GM18508 (cell line): Measurements from ENCODE around the gene ATG16L2.
"Not testable (repeated sequence)": the region's sequence is repeated elsewhere in the genome, so short reads cannot be mapped to it uniquely, and the experiment has no call there.

ENCODE experiments used
- ATAC-seq: cut with Tn5 transposase; IDR thresholded peaks from one replicate; pipeline ENCODE4 v1.9.1; 2021; ENCODE audit warnings: moderate number of reproducible peaks; ENCODE audit not compliant: insufficient read depth, unreplicated experiment

Gene ATG16L2

DNA sequence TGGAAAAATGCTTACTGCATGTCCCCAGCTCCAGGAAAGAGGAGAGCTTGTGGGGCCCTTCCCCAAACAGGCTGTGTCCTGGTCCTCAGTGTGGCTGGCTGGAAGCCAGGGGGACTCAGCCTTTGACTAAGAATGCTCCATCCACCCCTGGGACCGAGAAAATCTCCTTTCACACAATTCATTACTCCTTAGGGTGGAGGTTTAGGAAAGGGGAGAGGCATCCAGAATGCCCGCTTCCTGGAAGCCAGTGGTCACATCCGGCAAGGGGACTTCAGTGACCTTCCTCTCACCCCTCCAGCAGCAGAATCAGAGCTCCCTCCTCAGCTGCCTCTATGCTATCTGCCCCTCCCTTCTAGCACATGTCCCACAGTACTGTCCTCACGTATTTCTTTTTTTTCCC is 21.9 kb downstream of the ATG16L2 start:
- ATAC-seq, result no peak

DNA sequence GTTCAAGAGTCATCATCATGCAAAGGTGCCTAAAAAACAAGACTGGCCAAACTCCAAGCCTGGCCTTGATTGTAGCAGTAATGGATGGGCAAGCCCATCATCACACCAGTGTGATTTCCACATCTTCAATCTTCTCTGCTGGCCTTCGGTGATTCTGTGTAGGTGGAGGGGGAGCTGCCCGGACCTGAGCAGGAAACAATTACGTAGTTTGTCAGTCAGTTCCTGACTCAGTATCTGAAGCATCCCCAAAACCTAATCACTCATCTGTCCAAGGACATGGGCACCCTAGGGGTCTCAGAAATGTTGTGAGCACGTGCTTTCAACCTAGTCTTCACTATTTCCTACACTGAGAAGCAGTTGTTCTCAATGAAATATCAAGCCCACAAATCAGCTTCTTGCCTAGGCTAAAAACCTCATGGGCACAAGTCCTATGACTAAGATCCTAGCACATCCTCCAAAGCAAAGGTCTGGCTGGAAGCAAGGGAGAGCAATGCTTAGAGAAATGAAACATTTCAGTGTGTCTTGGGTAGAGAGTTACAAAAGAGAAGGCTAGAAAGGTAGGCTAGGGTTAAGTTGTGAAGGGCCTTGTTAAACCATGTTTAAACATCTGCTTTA is 24.6 kb downstream of the ATG16L2 start:
- no peak for ATAC-seq

DNA sequence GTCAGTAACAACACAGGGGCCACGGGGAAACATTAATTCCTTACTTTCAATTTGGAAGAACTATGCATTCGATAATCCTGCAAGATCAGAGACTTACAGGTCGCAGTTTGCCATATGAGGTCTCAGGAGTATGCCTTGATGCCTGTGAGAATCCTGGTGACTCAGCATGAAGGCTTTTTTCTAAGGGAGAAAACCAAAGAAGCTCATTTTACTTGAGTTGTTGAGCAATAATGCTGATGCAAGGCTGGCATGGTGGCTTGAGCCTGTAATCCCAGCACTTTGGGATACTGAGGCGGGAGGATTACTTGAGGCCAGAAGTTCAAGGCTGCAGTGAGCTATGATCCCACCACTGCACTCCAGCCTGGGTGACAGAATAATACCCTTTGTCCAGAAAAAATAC is 26.6 kb downstream of the ATG16L2 start:
- ATAC-seq, result no peak

DNA sequence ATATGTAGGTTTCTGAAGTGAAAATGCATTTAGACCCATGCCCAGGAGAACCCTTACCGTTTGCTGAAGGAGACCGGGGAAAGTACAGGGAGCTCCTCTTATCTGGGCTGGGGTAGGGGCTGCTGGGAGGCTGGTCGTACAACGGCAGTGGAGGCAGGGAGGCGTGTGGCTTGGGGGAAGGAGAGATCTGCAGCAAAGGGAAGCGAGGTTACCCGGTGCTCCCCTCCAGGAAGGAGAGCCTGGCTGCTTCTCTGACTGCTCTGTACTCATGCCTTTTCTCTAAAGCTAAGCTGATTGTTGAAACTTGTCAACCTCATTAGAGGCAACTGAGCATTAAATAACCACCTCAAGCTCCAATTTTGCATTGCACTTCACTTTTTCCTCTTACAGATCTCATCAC is 27.2 kb downstream of the ATG16L2 start:
- no peak for ATAC-seq

DNA sequence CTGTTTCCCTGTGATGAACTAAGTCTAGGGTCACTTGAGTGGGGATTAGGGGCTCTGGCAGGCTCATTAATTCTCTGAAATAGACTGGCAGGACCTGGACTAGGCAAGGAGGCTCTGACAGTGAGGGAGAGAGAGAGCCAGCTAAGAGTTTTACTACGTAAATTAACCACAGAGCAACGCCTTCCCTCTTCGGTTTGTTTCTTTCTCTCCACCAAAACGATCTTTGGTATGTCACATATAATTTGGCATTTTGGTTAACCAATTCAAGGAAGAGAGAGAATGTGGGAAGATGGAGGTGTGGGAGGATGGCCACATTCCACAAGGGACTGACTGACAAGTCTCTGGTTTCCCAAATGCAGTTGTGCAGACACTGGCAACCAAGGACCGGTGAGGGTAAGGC is 27.9 kb downstream of the ATG16L2 start:
- no peak for ATAC-seq

DNA sequence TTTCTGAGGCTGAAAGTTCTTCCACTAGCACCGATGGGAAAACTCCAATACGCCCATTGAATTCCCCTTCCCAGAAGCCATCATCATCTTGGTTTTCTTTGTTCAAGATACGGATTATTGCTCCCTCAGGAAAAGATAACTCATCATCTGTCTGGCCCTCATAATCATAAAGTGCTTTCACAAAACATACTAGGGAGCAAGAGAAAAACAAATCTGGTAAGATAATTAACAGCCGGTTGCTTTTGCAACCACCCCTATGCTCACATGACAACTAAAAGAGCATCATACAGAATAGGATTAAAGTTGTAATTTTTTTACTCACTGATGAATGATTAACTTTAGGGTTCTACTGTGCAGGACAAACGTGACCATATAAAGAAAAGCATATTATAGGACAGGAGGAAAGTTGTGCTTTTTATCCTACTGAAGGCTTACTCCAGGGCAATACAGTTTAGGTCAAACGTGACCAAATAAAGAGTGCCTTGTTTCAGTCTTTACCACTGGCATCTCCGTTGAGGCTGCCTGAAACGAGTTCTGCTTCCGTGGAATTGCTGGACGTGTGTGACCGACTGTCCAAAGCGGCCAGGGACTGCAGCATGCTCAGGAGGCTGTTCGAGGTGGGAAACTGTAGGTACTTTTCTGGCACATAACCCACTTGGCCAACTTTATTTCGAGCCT is 28.6 kb downstream of the ATG16L2 start:
- ATAC-seq, result no peak

DNA sequence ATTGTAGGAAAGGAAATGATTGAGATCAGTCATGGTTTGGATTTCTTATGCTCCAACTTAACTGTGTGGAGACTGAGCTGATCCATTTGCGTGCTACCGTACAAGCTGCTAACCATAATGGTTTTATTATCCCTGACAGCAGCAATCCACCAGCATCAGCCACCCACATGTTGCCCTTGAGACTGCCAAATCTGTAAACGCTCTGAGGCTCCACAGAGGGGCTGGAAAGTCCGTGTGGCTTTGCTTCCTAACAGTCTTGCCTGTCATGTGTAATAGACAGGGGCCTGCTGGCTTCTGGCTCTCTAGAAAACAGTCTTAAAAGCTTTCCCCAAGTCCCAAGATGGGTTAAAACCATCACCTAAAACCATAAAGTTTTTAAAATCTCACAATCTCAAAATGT is 30.1 kb downstream of the ATG16L2 start:
- ATAC-seq, result no peak

DNA sequence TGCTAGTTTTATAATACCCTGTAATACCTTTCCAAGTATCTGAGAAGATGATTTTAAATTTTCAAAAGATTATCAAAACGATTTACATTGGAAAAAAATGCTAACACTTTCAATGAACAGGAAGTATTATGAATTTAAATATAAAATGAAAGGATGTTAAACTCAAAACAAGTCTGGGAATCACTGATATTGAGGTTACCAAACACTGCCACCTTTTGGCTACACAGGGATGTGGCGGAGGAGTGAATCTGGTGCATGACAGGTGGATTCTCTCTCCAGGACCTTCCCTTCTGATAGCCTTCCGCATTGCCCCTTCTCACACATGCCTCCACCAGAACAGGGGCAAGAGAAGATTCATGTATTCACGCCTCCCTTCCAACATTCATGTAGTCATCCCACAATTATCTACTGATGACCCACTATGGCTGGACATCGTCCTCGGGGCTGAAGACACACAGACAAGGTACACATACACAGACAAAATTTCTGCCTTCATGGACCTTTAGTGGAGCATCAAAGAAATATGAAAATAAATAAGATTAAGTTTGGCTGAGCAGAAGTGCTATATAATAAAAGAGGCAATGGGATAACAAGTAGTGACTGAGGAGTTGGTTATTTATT is 34.7 kb downstream of the ATG16L2 start:
- ATAC-seq, result no peak

DNA sequence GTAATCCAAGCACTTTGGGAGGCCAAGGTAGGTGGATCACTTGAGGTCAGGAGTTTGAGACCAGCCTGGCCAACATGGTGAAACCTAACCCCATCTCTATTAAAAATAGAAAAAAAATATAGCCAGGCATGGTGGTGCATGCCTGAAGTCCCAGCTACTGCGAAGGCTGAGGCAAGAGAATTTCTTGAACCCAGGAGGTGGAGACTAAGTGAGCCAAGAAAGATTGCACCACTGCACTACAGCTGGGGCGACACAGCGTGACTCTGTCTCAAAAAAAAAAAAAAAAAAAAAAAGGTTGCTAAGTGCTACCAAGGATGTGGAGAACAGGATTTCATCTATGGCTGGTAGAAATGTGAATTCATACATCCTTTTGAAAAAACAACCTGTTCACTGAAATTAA is 36.6 kb downstream of the ATG16L2 start:
- ATAC-seq, result no peak

DNA sequence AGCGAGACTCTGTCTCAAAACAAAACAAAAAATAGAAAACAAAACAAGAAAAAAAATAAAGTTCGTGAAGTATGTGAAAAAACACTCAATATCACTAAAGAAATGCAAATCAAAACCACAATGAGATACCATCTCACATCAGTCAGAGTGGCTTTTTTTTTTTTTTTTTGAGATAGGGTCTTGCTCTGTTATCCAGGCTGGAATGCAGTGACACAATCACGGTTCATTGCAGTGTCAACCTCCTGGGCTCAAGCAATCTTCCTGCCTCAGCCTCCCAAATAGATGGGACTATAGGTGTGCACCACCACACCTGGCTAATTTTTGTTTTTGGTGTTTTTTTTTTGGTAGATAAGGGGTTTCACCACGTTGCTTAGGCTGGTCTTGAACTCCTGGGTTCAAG is 37.5 kb downstream of the ATG16L2 start:
- ATAC-seq, result no peak

DNA sequence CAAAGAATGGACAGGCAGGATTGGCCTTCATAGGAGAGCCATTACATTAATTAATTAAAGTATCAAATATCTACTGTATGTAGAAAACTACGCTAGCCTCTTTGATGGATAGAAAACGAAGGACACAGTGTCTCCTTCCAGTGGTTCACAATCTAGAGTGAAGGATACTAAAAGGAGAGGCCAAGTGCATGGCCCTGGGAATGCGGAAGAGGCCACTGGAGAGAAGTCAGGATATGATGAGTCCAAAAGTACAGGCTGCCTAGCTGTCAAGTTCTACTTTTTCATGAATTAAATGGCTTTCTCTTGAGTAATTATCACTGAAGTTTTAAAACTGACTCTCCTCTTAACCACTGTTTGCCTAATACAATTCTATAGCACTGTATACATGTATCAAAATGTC is 41.9 kb downstream of the ATG16L2 start:
- ATAC-seq, result no peak

DNA sequence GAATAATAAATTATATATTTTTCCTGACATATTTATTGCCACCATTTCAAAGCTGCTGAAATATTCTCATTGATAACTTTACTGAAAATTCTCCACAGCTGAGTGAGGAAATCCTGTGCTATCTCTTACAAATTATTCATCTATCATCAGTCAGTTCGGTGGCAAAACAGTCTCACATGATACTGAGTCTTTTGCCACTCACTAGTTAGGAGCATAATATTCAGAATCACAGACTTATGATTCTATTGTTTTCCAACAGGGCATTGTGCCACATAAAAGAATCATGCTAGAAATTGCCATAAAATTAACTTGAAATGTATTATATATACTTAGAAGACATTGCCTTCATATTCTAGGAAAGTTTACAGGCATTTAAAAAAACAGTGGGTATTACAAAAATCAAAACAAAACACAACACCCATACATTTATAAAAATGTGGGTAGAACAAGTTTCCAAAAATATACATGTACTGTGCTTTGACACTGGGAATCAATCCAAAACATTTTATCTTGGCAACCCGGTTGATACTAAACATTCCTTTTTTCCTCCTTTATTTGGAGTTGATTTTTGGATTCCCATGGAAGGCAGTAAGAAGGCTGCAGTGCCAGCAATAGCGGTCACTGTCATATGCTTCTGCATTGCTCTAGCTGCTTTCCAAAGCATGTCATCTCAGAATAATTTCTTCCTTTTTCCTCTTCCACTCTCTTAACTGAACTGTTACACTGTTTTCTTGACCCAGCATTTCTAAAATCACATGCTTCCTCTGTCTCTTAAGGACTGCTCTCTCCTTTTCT is 42.5 kb downstream of the ATG16L2 start:
- no peak for ATAC-seq

DNA sequence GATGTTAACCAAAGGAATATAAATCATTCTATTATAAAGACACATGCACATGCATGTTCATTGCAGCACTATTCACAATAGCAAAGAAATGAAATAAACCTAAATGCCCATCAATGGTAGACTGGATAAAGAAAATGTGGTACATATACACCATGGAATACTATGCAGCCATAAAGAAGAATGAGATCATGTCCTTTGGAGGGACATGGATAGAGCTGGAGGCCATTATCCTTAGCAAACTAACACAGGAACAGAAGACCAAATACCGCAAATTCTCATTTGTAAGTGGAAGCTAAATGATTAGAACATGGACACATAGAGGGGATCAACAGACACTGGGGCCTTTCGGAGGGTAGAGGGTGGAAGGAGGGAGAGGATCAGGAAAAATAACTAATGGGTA is 44.1 kb downstream of the ATG16L2 start:
- not testable (repeated sequence) for ATAC-seq

DNA sequence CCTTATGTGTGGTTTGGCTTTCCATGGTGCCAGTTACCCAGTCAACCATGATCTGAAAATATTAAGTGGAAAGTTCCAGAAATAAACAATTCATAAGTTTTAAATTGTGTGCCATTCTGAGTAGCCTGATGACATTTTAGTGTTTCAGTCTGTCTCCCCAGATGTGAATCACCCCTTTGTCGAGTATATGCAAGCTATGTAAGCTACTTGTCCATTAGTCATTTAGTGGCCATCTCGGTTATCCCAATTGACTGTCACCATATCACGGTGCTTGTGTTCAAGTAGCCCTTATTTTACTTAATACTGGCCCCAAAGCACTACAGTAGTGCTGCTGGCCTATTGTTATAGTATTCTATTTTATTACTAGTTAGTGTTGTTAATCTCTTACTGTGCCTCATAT is 44.9 kb downstream of the ATG16L2 start:
- no peak for ATAC-seq

DNA sequence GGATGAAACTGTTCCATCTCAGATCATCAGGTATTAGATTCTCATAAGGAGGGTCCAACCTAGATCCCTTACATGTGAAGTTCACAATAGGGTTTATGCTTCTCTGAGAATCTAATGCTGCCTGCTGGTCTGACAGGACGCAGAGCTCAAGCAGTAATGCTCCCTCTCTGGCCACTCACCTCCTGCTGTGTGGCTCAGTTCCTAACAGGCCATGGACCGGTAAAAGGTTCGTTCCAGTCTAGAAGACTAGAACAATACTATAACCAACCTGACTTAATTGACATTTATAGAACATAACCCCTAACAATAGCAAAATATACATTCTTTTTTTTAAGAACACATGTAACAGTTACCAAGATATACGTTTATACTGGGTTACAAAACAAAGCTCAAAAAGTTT is 45.8 kb downstream of the ATG16L2 start:
- ATAC-seq, result no peak

DNA sequence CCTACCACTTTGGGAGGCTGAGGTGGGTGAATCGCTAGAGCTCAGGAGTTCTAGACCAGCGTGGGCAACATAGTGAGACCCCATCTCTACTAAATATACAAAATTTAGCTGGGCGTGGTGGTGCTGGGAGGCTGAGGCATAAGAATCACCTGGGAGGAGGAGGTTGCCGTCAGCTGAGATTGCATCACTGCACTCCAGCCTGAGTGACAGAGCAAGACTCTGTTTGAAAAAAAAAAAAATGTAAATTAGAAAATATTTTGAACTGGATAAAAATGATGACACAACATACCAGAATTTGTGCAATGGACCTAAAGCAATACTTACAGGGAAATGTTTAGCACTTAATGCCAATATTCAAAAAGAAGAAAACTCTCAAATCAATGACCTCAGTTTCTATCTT is 46.4 kb downstream of the ATG16L2 start:
- no peak for ATAC-seq

DNA sequence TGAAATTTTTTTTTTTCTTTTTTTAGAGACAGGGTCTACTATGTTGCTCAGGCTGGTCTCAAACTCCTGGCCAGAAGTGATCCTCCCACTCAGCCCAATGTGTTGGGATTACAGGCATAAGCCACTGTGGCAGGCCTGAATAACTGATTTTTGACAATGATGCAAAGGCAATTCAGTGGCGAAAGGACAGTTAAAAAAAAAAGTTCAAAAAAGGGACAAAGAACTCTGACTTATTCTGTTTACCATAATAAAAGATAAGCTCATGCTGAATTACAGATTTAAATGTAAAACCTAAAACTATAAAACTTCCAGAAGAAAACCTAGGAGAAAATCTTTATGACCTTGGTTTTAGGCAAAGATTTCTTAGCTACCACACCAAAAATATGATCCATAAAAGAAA is 48.9 kb downstream of the ATG16L2 start:
- ATAC-seq, result no peak

DNA sequence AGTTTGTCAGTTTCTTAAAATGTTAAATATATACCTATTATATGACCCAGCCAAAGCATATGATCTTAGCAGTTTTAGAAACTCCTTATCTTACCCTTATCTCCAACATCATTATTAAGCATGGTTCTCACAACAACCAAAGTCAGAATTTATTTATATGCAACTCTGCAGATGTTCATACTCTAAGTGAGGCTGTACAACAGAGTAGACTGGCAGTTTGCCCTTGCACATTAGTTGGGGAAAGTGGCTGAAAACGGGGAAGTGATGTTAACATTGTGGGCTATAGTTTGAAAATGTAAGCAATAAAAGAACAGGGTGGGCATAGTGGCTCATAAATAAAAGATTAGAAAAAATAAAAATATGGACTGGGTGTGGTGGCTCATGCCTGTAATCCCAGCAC is 49.7 kb downstream of the ATG16L2 start:
- no peak for ATAC-seq

DNA sequence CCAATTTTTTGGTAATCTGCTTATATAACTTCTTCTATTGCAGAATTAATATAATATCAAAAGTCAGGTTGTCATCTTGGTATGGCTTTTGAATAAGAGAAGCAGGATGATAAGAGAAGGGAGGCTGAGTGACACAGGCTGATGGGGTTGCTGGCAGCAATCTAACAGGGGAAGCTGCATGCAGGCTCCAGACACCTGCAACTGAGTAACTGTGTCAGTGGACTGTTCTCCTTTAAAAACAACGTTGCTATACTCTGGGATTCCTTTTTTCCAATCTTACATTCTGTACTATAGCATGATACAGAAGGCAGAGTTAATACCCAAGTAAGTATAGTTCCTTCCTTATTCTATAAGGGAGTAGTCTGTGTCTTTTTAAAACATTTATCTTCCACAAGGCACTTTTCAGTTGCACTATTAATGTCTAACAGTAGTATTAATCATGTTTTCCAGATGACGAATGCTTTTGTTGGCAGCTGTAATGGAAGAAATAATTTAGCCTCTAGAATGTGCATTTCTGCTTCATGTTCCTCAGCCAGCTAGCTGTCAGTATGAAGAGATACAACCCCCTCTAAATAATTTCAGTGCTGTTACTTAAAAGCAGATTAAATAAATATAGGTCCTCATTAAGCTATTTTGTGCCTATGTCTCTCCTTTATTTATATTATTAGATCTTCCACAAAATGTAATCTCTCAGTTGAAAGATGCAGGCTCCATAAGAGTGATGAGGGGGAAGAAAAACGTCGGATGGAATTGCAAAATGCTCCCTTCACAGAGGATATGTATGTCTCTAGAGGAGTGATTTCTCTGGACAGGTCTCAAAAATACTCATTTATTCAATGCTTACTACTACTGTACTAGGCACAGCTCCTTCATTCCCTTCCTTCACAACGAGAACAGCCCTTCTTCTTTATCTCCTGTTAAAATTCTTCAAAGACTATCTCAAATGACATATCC is 50.8 kb downstream of the ATG16L2 start:
- no peak for ATAC-seq

DNA sequence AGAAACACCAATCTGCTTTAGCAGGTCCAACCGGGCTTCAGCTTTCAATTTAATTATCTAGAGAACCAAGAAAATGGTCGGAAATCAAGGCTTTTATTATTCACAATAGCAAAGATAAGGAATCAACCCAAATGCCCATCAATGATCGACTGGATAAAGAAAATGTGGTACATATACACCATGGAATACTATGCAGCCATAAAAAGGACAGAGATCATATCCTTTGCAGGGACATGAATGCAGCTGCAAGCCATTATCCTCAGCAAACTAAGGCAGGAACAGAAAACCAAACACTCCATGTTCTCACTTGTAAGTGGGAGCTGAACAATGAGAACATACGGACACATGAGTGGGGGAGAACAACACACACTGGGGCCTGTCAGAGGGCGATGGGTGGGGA is 53.8 kb downstream of the ATG16L2 start:
- no peak for ATAC-seq
